Neural cell (in vitro differentiated cells): ENCODE results near the gene TRIM62. TPM values are rescaled to one million over a fixed set of nuclear protein-coding genes. Genes with fewer than 3 reads are reported as not detected.

ENCODE experiments used
- H2AFZ ChIP-seq: fragments of 200-600, 300-800 bp; sonication (generic), shearing (Covaris generic); 2 replicates; pipeline ENCODE4 v1.6.0; 2014; ENCODE audit warnings: low read depth, mild to moderate bottlenecking, antibody characterized with exemption, low read length, moderate library complexity
- H3F3A ChIP-seq: fragments of 200-600 bp; shearing (Covaris generic); 2 replicates; pipeline ENCODE4 v1.6.1; 2016; ENCODE audit warnings: mild to moderate bottlenecking, moderate library complexity, mixed read lengths, antibody characterized with exemption, low read length; ENCODE audit not compliant: insufficient read depth, poor library complexity, severe bottlenecking
- H3K27ac ChIP-seq: fragments of 200-600, 300-800 bp; sonication (generic), shearing (Covaris generic); 2 replicates; pipeline ENCODE4 v1.5.1; 2014; ENCODE audit warnings: mild to moderate bottlenecking, low read length, moderate library complexity
- H3K27me3 ChIP-seq: fragments of 300-800, 200-600 bp; sonication (generic), shearing (Covaris generic); 2 replicates; pipeline ENCODE4 v1.6.0; 2014; ENCODE audit warnings: mild to moderate bottlenecking, low read depth, low read length, moderate library complexity; ENCODE audit not compliant: insufficient read depth
- H3K36me3 ChIP-seq: fragments of 300-800, 200-600 bp; sonication (generic), shearing (Covaris generic); 2 replicates; pipeline ENCODE4 v1.5.1; 2014; ENCODE audit warnings: mild to moderate bottlenecking, antibody characterized with exemption, low read length, moderate library complexity; ENCODE audit not compliant: insufficient read depth
- H3K4me2 ChIP-seq: fragments of 300-800, 200-600 bp; sonication (generic), shearing (Covaris generic); 2 replicates; pipeline ENCODE4 v1.6.0; 2014; ENCODE audit warnings: mild to moderate bottlenecking, low read length
- H3K4me3 ChIP-seq: fragments of 300-800, 200-600 bp; sonication (generic), shearing (Covaris generic); 2 replicates; pipeline ENCODE4 v1.5.1; 2014; ENCODE audit warnings: mild to moderate bottlenecking, low read length, moderate library complexity
- H3K79me2 ChIP-seq: fragments of 200-600 bp; shearing (Covaris generic); replicated peaks from 2 replicates; pipeline ENCODE4 v1.6.0; 2014; ENCODE audit warnings: mild to moderate bottlenecking, low read length, moderate library complexity; ENCODE audit not compliant: insufficient read depth
- H3K9ac ChIP-seq: fragments of 300-800, 200-600 bp; sonication (generic), shearing (Covaris generic); 2 replicates; pipeline ENCODE4 v1.6.1; 2016; ENCODE audit warnings: mild to moderate bottlenecking, low read length, mixed read lengths
- H3K9me2 ChIP-seq: fragments of 200-600 bp; shearing (Covaris generic); 2 replicates; pipeline ENCODE4 v1.6.1; 2016; ENCODE audit warnings: mild to moderate bottlenecking, low read length, mixed read lengths; ENCODE audit not compliant: insufficient read depth
- H3K9me3 ChIP-seq: fragments of 200-600, 300-800 bp; sonication (generic), shearing (Covaris generic); 2 replicates; pipeline ENCODE4 v1.6.1; 2016; ENCODE audit warnings: mild to moderate bottlenecking, mixed run types, low read length, moderate library complexity, mixed read lengths
- H4K20me1 ChIP-seq: fragments of 200-600 bp; shearing (Covaris generic); 2 replicates; pipeline ENCODE4 v1.6.1; 2016; ENCODE audit warnings: mild to moderate bottlenecking, mixed run types; ENCODE audit not compliant: insufficient read depth
- EP300 ChIP-seq: fragments of 450-650 bp; conservative IDR thresholded peaks from 2 replicates; pipeline ENCODE4 v1.6.1; 2014; ENCODE audit warnings: antibody characterized with exemption, mild to moderate bottlenecking, moderate library complexity; ENCODE audit not compliant: poor library complexity, severe bottlenecking
- EZH2 ChIP-seq: fragments of 200-600, 300-800 bp; shearing (Covaris generic), sonication (generic); IDR thresholded peaks from 2 replicates; pipeline ENCODE4 v1.6.1; 2014; ENCODE audit warnings: antibody characterized with exemption, low read length, borderline replicate concordance, mild to moderate bottlenecking; ENCODE audit not compliant: insufficient read depth, poor library complexity, severe bottlenecking
- MXI1 ChIP-seq: fragments of 450-650 bp; conservative IDR thresholded peaks from 2 replicates; pipeline ENCODE4 v1.6.1; 2014; ENCODE audit warnings: antibody characterized with exemption, mild to moderate bottlenecking; ENCODE audit not compliant: poor library complexity, severe bottlenecking
- POLR2AphosphoS5 ChIP-seq: IDR thresholded peaks from 2 replicates; pipeline ENCODE4 v1.6.1; 2012
- RAD21 ChIP-seq: fragments of 450-650 bp; conservative IDR thresholded peaks from 2 replicates; pipeline ENCODE4 v1.6.1; 2014; ENCODE audit warnings: antibody characterized with exemption, mild to moderate bottlenecking, moderate library complexity
- SMC3 ChIP-seq: fragments of 450-650 bp; conservative IDR thresholded peaks from 2 replicates; pipeline ENCODE4 v1.6.1; 2014; ENCODE audit warnings: antibody characterized with exemption, mild to moderate bottlenecking, moderate library complexity; ENCODE audit not compliant: poor library complexity
- TAF1 ChIP-seq: IDR thresholded peaks from 2 replicates; pipeline ENCODE4 v1.6.1; 2012; ENCODE audit warnings: low read depth
- polyA plus RNA-seq: library from polyadenylated mRNA; depleted of rRNA; stranded (reverse); fragments of >200 nt; gene quantifications from 2 replicates; pipeline ENCODE4 v1.2.3, GENCODE V29; 2014
- TF ChIP-seq, protein P1 (sequence below): IDR thresholded peaks from 2 replicates; pipeline ENCODE4 v1.6.1; 2012; ENCODE audit warnings: borderline replicate concordance
- TF ChIP-seq, protein P2 (sequence below): fragments of 450-650 bp; IDR thresholded peaks from 2 replicates; pipeline ENCODE4 v1.5.1; 2014; ENCODE audit warnings: antibody characterized with exemption, mild to moderate bottlenecking, moderate library complexity; ENCODE audit not compliant: poor library complexity, severe bottlenecking

The TRIM62 gene
- polyA plus RNA-seq, 1 donor from 2014 or later, result 4.3 TPM

DNA sequence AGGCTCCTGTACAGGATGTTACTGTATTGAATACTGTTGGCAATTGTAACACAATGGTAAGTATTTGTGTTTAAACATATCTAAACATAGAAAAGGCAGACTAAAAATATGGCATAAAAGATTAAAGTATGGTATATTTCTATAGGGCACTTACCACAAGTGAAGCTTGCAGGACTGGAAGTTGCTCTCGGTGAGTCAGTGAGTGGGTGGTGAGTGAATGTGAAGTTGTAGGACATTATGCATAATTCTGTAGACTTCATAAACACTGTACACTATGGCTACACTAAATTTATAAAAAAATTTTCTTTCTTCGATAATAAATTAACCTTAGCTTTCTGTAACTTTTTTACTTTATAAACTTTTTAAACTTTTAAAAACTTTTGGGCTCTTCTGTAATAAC lies 13.7 kb upstream of the TRIM62 start:
- Histone ChIP-seq H3K27ac (no peak overlapping the region), H3K9me3 (no peaks in the 10 kb centered on the region), H3F3A (no peaks in the 10 kb centered on the region), H3K27me3 (no peaks in the 10 kb centered on the region), H3K79me2 (no peaks in the 10 kb centered on the region), H3K9me2 (no peaks in the 10 kb centered on the region), H3K9ac (no peak overlapping the region), H2AFZ (no peak overlapping the region), H4K20me1 (no peaks in the 10 kb centered on the region), H3K36me3 (no peaks in the 10 kb centered on the region), H3K4me2 (no peak overlapping the region), H3K4me3 (no peak overlapping the region)
- TF ChIP-seq EZH2 (no peak), EP300 (no peak), TAF1 (no peak), RAD21 (no peak), MXI1 (no peak), POLR2AphosphoS5 (no peak), SMC3 (no peak)
- TF ChIP-seq, protein P1, sequence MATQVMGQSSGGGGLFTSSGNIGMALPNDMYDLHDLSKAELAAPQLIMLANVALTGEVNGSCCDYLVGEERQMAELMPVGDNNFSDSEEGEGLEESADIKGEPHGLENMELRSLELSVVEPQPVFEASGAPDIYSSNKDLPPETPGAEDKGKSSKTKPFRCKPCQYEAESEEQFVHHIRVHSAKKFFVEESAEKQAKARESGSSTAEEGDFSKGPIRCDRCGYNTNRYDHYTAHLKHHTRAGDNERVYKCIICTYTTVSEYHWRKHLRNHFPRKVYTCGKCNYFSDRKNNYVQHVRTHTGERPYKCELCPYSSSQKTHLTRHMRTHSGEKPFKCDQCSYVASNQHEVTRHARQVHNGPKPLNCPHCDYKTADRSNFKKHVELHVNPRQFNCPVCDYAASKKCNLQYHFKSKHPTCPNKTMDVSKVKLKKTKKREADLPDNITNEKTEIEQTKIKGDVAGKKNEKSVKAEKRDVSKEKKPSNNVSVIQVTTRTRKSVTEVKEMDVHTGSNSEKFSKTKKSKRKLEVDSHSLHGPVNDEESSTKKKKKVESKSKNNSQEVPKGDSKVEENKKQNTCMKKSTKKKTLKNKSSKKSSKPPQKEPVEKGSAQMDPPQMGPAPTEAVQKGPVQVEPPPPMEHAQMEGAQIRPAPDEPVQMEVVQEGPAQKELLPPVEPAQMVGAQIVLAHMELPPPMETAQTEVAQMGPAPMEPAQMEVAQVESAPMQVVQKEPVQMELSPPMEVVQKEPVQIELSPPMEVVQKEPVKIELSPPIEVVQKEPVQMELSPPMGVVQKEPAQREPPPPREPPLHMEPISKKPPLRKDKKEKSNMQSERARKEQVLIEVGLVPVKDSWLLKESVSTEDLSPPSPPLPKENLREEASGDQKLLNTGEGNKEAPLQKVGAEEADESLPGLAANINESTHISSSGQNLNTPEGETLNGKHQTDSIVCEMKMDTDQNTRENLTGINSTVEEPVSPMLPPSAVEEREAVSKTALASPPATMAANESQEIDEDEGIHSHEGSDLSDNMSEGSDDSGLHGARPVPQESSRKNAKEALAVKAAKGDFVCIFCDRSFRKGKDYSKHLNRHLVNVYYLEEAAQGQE, result no peak
- TF ChIP-seq, protein P2, sequence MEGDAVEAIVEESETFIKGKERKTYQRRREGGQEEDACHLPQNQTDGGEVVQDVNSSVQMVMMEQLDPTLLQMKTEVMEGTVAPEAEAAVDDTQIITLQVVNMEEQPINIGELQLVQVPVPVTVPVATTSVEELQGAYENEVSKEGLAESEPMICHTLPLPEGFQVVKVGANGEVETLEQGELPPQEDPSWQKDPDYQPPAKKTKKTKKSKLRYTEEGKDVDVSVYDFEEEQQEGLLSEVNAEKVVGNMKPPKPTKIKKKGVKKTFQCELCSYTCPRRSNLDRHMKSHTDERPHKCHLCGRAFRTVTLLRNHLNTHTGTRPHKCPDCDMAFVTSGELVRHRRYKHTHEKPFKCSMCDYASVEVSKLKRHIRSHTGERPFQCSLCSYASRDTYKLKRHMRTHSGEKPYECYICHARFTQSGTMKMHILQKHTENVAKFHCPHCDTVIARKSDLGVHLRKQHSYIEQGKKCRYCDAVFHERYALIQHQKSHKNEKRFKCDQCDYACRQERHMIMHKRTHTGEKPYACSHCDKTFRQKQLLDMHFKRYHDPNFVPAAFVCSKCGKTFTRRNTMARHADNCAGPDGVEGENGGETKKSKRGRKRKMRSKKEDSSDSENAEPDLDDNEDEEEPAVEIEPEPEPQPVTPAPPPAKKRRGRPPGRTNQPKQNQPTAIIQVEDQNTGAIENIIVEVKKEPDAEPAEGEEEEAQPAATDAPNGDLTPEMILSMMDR, result no peak

DNA sequence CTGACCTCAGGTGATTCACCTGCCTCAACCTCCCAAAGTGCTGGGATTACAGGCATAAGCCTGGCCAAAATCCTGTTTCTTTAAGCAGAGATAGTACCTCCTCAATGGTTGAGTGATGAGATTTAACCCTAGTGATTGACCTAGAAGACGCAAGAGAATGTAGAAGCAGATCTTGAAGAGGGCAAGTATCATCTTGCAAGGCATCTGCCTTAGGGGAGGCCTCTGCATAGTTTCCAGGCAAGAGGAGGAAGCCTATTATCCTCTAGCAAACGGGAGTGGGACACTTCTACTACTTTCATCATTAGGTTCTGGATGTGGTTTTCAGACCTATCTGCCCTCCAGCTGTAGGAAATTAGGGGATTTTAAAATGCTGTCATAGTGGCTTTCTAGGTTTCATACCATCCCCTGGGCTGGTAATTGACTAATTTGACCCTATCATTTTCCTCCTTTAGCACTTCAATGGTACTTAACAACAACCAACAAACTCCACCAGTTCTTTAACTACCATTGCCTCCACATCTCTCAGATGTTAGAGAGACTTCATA lies 10.0 kb upstream of the TRIM62 start:
- Histone ChIP-seq H3K36me3 (no peaks in the 10 kb centered on the region), H3K79me2 (no peaks in the 10 kb centered on the region), H3K9ac (no peak overlapping the region), H3K4me2 (no peak overlapping the region), H4K20me1 (no peaks in the 10 kb centered on the region), H3F3A (no peaks in the 10 kb centered on the region), H3K27ac (no peak overlapping the region), H3K27me3 (no peaks in the 10 kb centered on the region), H3K9me2 (no peaks in the 10 kb centered on the region), H3K4me3 (no peak overlapping the region), H3K9me3 (no peaks in the 10 kb centered on the region), H2AFZ (no peak overlapping the region)
- TF ChIP-seq MXI1 (no peak), SMC3 (no peak), EP300 (no peak), RAD21 (no peak), POLR2AphosphoS5 (no peak), EZH2 (no peak), TAF1 (no peak)
- TF ChIP-seq, protein P2, result no peak
- TF ChIP-seq, protein P1, result no peak
